Adrenal gland (tissue), 12 donors: Measurements from ENCODE around the gene PTPN1. TPM values are rescaled to one million over a fixed set of nuclear protein-coding genes. Genes with fewer than 3 reads are reported as not detected.
A peak's percentile ranks its signal among the peaks of the same experiment; 100 is the strongest.

Experiments used
- DNase-seq, 7 donors: peaks; one replicate each; pipeline ENCODE4 v3.0.0-alpha.2; 2019 to 2020
- H3K27ac ChIP-seq, 5 donors: fragments of 200-600 bp; sonication (generic) in 4 of 5; 1 replicate in 3 of 5; 2 replicates in 2 of 5; pipeline versions ENCODE4 v1.5.1 to v1.8.0; 2016 to 2020; ENCODE audit warnings: mild to moderate bottlenecking in 1 of 5
- H3K27me3 ChIP-seq: fragments of 200-600 bp; 2 replicates; pipeline ENCODE4 v1.8.0; 2021
- H3K36me3 ChIP-seq, 2 donors: fragments of 200-600 bp; replicated peaks in 1 of 2; 1 replicate in 1 of 2; 2 replicates in 1 of 2; pipeline versions ENCODE4 v1.5.1 to v1.8.0; 2018 to 2022
- H3K4me1 ChIP-seq, 2 donors: fragments of 200-600 bp; replicated peaks in 1 of 2; 1 replicate in 1 of 2; 2 replicates in 1 of 2; pipeline versions ENCODE4 v1.5.1 to v1.8.0; 2018 to 2021
- H3K4me3 ChIP-seq, 4 donors: fragments of 200-600 bp; sonication (generic) in 3 of 4; one replicate each; pipeline ENCODE4 v1.5.1; 2016 to 2018
- H3K9me3 ChIP-seq, 3 donors: fragments of 200-600 bp; sonication (generic) in 1 of 3; replicated peaks in 1 of 3; 1 replicate in 2 of 3; 2 replicates in 1 of 3; pipeline versions ENCODE4 v1.5.1 to v1.8.0; 2016 to 2021
- CTCF ChIP-seq, 6 experiments: fragments of 450-650 bp in 4 of 6; fragments of 200-600 bp in 2 of 6; sonication (generic) in 1 of 6; IDR thresholded peaks; 1 replicate in 5 of 6; 2 replicates in 1 of 6; pipeline versions ENCODE4 v1.5.1 to v1.8.0; 2016 to 2021; ENCODE audit warnings: antibody characterized with exemption in 6 of 6, mild to moderate bottlenecking in 2 of 6, moderate library complexity in 1 of 6
- POLR2A ChIP-seq, 2 donors: fragments of 450-650 bp; IDR thresholded peaks; one replicate each; pipeline ENCODE4 v1.6.1; 2017; ENCODE audit warnings: antibody characterized with exemption in 2 of 2, mild to moderate bottlenecking in 2 of 2, moderate library complexity in 1 of 2
- WGBS, 4 donors: extraction: QIAGEN DNeasy Blood & Tissue Kit in 2 of 4; methylation state at CpG; one replicate each; pipeline versions ENCODE4 v1.1.5 to v1.1.7; 2013 to 2017; 5-methylcytosine and 5-hydroxymethylcytosine counted together
- intact Hi-C, 2 donors: fragments of 100-400 bp; cut with DNase I; formaldehyde crosslinking; loops; one replicate each; pipeline versions ENCODE4 v1.14.1 to v1.15.0; 2022 to 2023
- polyA plus RNA-seq, 3 donors: library from polyadenylated mRNA; stranded (reverse); fragments of 200-250 nt in 2 of 3; fragments of 350-450 nt in 1 of 3; fragmentation: Illumina TruSeq in 1 of 3; extraction: RNeasy Lipid Tissue Mini Kit (QIAGEN cat#74804) in 1 of 3; gene quantifications; one replicate each; pipeline ENCODE4 v1.2.3, GENCODE V29; 2013 to 2014
- total RNA-seq, 9 donors: library from RNA; depleted of rRNA in 4 of 9; stranded (reverse); fragments of >200 nt in 4 of 9; fragments of 120-200 nt in 1 of 9; fragmentation: NEBNext Ultra II Directional in 1 of 9; extraction: Animal tissue kit (Norgen Biotek cat#: 25700) in 1 of 9; gene quantifications; one replicate each; pipeline versions ENCODE4 v1.1.0 to v1.2.4, GENCODE V29; 2013 to 2023
- donor health status: healthy with polysubstance abuse.
- donor health status: Bipolar disorder and iron deficiency.
- donor health status: DM: yes; HTN: yes; CAD: no.
- donor health status: DM: no; HTN: no; CAD: no.
- donor health status: DM: no; HTN: no; CAD: no.
- donor health status: DM: yes; HTN: yes; CAD: no.

Gene PTPN1
- total and polyA plus RNA-seq, 12 donors, result 17.0 to 49.2 (median 35.8) TPM

GRCh38 chr20:50575865-50576720 is 65.9 kb downstream of the PTPN1 start:
- Histone ChIP-seq H3K4me1 (peaks cover 22% of the 10 kb centered on the region in 2 donors), H3K9me3 (no peaks in the 10 kb centered on the region), H3K4me3 (no peak overlapping the region), H3K27ac (peak overlapping the region in 3 of 5 donors; percentile 11 to 48 (median 32)), H3K27me3 (no peaks in the 10 kb centered on the region), H3K36me3 (peaks cover 0 to 48% of the 10 kb centered on the region in 2 donors)
- peak; percentile 58 to 83 (median 74) for TF ChIP-seq CTCF (IDR thresholded peaks at IDR 0.05)
- TF ChIP-seq POLR2A (IDR thresholded peaks at IDR 0.05), result no peak
- intact Hi-C loops, result loop anchor here (5.0 kb wide), 3 partner anchors 74 to 389 kb away; no protein-coding TSS in a partner anchor
- DNase-seq, result peak; percentile 75 to 90 (median 85)
- WGBS, 4 donors, result 50 to 55% (median 52%) methylated on average over 12 of the region's 12 CpGs

DNA sequence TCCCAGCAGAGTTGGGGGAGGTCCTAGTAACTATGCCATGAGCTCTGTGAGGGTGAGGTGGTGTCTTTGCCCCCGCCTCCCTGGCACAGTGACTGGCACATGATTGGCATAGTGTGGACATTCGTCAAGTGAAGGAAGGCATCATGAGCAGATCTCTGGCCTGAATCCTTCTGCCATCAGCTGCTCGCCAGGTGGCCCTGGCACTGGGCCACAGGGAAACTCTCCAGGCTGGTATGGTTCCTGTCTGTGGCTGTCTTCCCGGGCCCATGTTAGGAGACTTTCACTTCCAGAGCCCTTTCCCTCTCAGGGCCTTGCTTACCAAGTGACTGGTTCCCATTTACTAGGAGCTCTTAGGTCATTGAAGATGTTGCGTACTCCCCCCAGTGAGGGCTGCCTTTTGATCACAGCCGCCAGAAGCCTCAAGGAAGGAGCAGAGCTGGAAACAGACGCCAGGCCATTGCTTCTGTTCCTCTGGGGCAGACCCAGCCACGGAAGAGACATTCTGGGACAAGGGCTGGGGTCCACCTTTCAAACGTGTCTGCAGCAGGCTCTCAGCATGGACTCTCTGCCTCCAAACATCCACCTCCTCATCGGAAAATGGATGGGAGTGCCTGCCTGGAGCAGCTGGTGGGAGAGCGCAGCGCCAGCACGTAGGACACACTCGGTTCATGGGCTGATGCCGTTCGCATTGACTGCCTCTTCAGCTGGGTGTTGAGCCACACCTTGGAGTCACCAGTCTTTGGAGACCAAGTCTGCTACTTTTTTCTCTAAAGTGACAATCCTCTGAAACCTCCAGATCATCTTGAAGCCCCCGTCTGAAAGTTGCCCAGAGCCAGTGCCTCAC is 67.2 kb downstream of the PTPN1 start:
- Histone ChIP-seq H3K27me3 (no peaks in the 10 kb centered on the region), H3K9me3 (no peaks in the 10 kb centered on the region), H3K4me1 (peaks cover 17 to 20% of the 10 kb centered on the region in 2 donors), H3K27ac (peak overlapping the region in 2 of 5 donors; percentile 27 to 59), H3K36me3 (peaks cover 0 to 61% of the 10 kb centered on the region in 2 donors), H3K4me3 (no peak overlapping the region)
- WGBS, 4 donors, result 71 to 81% (median 75%) methylated on average over 11 to 17 of the region's 17 CpGs
- peak in 6 of 7 donors; percentile 33 to 91 (median 62) for DNase-seq
- TF ChIP-seq CTCF (IDR thresholded peaks at IDR 0.05), result no peak
- no peak for TF ChIP-seq POLR2A (IDR thresholded peaks at IDR 0.05)
- intact Hi-C loops, result loop anchor here (5.0 kb wide), 3 partner anchors 75 to 390 kb away; no protein-coding TSS in a partner anchor

GRCh38 chr20:50578061-50578777 is 68.0 kb downstream of the PTPN1 start:
- peak in 3 of 7 donors; percentile 10 to 51 (median 23) for DNase-seq
- H3K9me3 ChIP-seq, result no peaks in the 10 kb centered on the region
- no peaks in the 10 kb centered on the region for H3K27me3 ChIP-seq
- peak overlapping the region in 2 of 5 donors; percentile 38 to 59 for H3K27ac ChIP-seq
- H3K36me3 ChIP-seq, result peaks cover 0 to 69% of the 10 kb centered on the region in 2 donors
- H3K4me3 ChIP-seq, result no peak overlapping the region
- intact Hi-C loops, result loop anchor here (5.0 kb wide), 3 partner anchors 76 to 391 kb away; no protein-coding TSS in a partner anchor
- H3K4me1 ChIP-seq, result peaks cover 9 to 12% of the 10 kb centered on the region in 2 donors
- no peak for TF ChIP-seq POLR2A (IDR thresholded peaks at IDR 0.05)
- TF ChIP-seq CTCF (IDR thresholded peaks at IDR 0.05), result no peak
- 64 to 69% (median 68%) methylated on average over 13 to 14 of the region's 14 CpGs for WGBS, 4 donors
